ENCODE measurements around the gene ACKR3. TPM values are rescaled to one million over a fixed set of nuclear protein-coding genes. Genes with fewer than 3 reads are reported as not detected.

ACKR3 gene
- total RNA-seq, 1 experiment from 2014 or later = 3.9 TPM

DNA sequence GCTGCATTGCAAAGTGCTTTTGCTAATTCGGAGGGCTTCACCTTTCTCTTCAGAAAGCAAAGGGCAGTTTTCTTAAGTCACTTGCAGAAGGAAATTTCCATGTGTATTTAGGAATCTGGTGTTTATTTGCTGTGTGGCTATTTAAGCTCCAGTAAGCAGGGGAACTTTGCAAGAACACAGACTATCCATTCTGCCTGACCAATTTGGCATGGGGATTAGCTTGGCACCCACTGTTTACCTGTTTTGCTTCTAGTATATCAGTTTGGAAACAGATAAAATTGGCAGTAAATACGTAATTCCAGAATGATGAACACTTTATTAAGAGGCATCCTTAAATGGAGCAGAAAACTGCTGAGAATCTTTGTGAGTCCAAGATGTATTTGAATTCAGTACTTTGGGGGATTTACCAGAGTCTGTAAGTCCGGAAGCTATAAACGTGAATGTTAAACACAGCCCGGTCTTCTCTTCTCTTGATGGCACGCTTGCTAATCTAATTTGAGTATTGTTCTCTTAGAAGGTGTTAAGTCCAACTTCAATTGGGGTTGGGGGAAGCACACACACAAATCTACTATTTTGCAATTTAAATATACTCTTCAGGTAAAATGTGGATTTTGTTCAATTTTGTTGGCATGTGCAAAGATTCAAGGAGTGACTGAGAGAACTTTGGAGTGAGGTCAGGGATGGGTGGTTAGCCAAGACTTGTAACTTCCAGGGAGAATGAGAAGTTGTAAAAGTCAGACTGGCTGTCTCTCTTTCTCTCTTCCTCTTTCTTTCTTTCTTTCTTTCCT lies 650 bp downstream of the ACKR3 start:
- TF ChIP-seq, protein P1, sequence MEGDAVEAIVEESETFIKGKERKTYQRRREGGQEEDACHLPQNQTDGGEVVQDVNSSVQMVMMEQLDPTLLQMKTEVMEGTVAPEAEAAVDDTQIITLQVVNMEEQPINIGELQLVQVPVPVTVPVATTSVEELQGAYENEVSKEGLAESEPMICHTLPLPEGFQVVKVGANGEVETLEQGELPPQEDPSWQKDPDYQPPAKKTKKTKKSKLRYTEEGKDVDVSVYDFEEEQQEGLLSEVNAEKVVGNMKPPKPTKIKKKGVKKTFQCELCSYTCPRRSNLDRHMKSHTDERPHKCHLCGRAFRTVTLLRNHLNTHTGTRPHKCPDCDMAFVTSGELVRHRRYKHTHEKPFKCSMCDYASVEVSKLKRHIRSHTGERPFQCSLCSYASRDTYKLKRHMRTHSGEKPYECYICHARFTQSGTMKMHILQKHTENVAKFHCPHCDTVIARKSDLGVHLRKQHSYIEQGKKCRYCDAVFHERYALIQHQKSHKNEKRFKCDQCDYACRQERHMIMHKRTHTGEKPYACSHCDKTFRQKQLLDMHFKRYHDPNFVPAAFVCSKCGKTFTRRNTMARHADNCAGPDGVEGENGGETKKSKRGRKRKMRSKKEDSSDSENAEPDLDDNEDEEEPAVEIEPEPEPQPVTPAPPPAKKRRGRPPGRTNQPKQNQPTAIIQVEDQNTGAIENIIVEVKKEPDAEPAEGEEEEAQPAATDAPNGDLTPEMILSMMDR (IDR thresholded peaks at IDR 0.05; ENCODE audit: insufficient read depth in 1 of 2, low read depth in 1 of 2, low read length in 1 of 2, severe bottlenecking in 1 of 2, unreplicated experiment in 1 of 2) = no peak
- CTCF ChIA-PET = interaction anchor here (0.5 to 3.1 kb wide), 7 partner anchors 12 to 498 kb away, joined by 3 to 22 read pairs (median 3); no protein-coding TSS in a partner anchor
- DNase-seq = no peak
- no peaks in the 10 kb centered on the region for H3K27me3 Mint-ChIP-seq (ENCODE audit: insufficient read depth, unreplicated experiment)
- H3K9me3 Mint-ChIP-seq (ENCODE audit: unreplicated experiment) = no peaks in the 10 kb centered on the region
- intact Hi-C loops (cut with micrococcal nuclease; ENCODE audit: unreplicated experiment) = no loop called here
- Histone ChIP-seq H3K4me1 (peaks cover 20% of the 10 kb centered on the region; the same call in 1 of the 2 replicates), H3K36me3 (ENCODE audit: control insufficient read depth, insufficient read depth, low read length) (no peaks in the 10 kb centered on the region), H3K27me3 (replicated peaks; ENCODE audit: control insufficient read depth, insufficient read depth, low read length) (no peaks in the 10 kb centered on the region), H3K9me3 (no peaks in the 10 kb centered on the region), H3K4me3 (ENCODE audit: low read depth, low read length) (peak overlapping the region; percentile 34)
- POLR2A ChIA-PET = no interaction called here
- H3K36me3 Mint-ChIP-seq (ENCODE audit: insufficient read depth, unreplicated experiment) = no peaks in the 10 kb centered on the region
- H3K4me3 Mint-ChIP-seq (ENCODE audit: unreplicated experiment) = peak overlapping the region; percentile 67
- BruUV-seq (replicated peaks) = TSS peak; percentile 41
- H3K4me1 Mint-ChIP-seq (ENCODE audit: low read depth, unreplicated experiment) = no peaks in the 10 kb centered on the region
- no peak overlapping the region for H3K27ac Mint-ChIP-seq (ENCODE audit: unreplicated experiment)

DNA sequence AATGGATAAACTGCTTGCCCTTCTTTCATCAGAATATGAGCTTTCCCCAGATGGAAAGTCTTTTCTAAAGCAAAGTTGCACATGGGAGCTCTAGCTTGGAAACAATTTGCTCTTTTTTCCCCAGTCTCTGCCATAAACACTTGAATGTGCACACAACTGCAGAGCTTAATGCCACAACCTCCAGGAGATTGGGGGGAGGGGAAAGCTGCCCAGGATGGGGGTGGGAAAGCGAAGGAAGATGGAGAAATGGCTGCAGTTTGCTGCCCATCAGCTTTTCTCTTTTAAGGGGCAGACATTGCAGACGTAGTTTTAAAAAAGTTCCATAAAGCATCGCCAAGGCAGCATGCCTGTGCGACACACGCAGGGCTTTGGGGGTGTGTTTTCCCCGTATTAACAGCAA lies 1.5 kb downstream of the ACKR3 start:
- no peaks in the 10 kb centered on the region for H3K36me3 Mint-ChIP-seq (ENCODE audit: insufficient read depth, unreplicated experiment)
- H3K27ac Mint-ChIP-seq (ENCODE audit: unreplicated experiment) = no peak overlapping the region
- H3K4me1 Mint-ChIP-seq (ENCODE audit: low read depth, unreplicated experiment) = no peaks in the 10 kb centered on the region
- DNase-seq = no peak
- ChIA-PET CTCF (no interaction called here), POLR2A (no interaction called here)
- intact Hi-C loops (cut with micrococcal nuclease; ENCODE audit: unreplicated experiment) = no loop called here
- Histone ChIP-seq H3K27me3 (replicated peaks; ENCODE audit: control insufficient read depth, insufficient read depth, low read length) (no peaks in the 10 kb centered on the region), H3K4me3 (ENCODE audit: low read depth, low read length) (peak overlapping the region; percentile 14), H3K36me3 (ENCODE audit: control insufficient read depth, insufficient read depth, low read length) (no peaks in the 10 kb centered on the region), H3K4me1 (peaks cover 20% of the 10 kb centered on the region; the same call in 1 of the 2 replicates), H3K9me3 (no peaks in the 10 kb centered on the region)
- no TSS peak for BruUV-seq (replicated peaks)
- peak overlapping the region; percentile 44 for H3K4me3 Mint-ChIP-seq (ENCODE audit: unreplicated experiment)
- H3K9me3 Mint-ChIP-seq (ENCODE audit: unreplicated experiment) = no peaks in the 10 kb centered on the region
- no peaks in the 10 kb centered on the region for H3K27me3 Mint-ChIP-seq (ENCODE audit: insufficient read depth, unreplicated experiment)
- TF ChIP-seq, protein P1 (IDR thresholded peaks at IDR 0.05; ENCODE audit: insufficient read depth in 1 of 2, low read depth in 1 of 2, low read length in 1 of 2, severe bottlenecking in 1 of 2, unreplicated experiment in 1 of 2) = no peak

DNA sequence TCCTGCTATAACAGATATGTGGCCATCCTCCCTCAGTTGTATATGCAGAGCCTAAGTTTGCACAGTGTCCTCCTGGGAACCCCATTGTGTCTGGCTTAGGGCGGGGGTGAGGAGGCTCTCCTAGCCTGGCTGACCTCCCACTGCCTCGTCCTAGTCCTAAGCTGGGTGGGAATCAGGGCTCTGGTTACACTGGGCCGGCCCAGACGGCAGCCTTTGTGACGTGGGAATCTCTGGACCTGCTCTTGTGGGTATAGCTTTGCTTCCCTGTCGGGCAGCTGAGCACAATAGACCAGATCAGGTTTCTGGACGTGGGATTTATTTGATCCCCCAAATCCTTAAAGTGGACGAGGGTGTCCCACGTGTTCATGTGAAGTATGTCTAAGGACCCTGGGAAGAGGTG lies 2.9 kb downstream of the ACKR3 start:
- Histone ChIP-seq H3K4me1 (peaks cover 20% of the 10 kb centered on the region; the same call in 1 of the 2 replicates), H3K36me3 (ENCODE audit: control insufficient read depth, insufficient read depth, low read length) (no peaks in the 10 kb centered on the region), H3K9me3 (no peaks in the 10 kb centered on the region), H3K4me3 (ENCODE audit: low read depth, low read length) (no peak overlapping the region), H3K27me3 (replicated peaks; ENCODE audit: control insufficient read depth, insufficient read depth, low read length) (no peaks in the 10 kb centered on the region)
- ChIA-PET CTCF (no interaction called here), POLR2A (no interaction called here)
- Mint-ChIP-seq H3K36me3 (ENCODE audit: insufficient read depth, unreplicated experiment) (no peaks in the 10 kb centered on the region), H3K9me3 (ENCODE audit: unreplicated experiment) (no peaks in the 10 kb centered on the region), H3K27me3 (ENCODE audit: insufficient read depth, unreplicated experiment) (no peaks in the 10 kb centered on the region), H3K4me3 (ENCODE audit: unreplicated experiment) (no peak overlapping the region), H3K4me1 (ENCODE audit: low read depth, unreplicated experiment) (no peaks in the 10 kb centered on the region), H3K27ac (ENCODE audit: unreplicated experiment) (no peak overlapping the region)
- no TSS peak for BruUV-seq (replicated peaks)
- DNase-seq = no peak
- intact Hi-C loops (cut with micrococcal nuclease; ENCODE audit: unreplicated experiment) = no loop called here
- TF ChIP-seq, protein P1 (IDR thresholded peaks at IDR 0.05; ENCODE audit: insufficient read depth in 1 of 2, low read depth in 1 of 2, low read length in 1 of 2, severe bottlenecking in 1 of 2, unreplicated experiment in 1 of 2) = no peak

Measured in Caco-2 (cell line).